ENCODE data around the gene CREBBP. TPM values are rescaled to one million over a fixed set of nuclear protein-coding genes. Genes with fewer than 3 reads are reported as not detected.

Gene CREBBP
- total RNA-seq, 1 experiment from 2014 or later, result 79.1 TPM

DNA sequence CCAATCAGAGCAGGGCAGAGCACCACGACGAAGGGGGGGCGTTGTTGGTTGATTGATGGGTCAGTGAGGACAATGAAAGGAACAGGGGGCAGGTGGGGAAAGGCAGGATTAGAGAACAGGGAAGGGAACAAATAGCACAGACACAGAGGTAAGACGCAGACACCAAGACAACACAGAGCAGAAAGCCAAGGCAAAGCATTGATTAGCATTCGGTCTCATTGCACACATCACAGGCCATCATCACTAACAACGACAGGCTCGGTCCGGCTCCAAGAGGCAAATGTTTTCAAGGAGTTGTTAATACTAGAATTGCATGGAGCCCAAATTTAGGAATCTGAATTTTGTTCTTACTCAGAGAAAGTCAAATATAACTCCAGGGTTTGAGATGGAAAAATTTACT, 128.6 kb downstream of the CREBBP start:
- Histone ChIP-seq H4K8ac (replicated peaks; ENCODE audit: insufficient read length, low read depth, low read length) (no peak overlapping the region), H4K91ac (ENCODE audit: insufficient read length, low read depth, low read length) (no peak overlapping the region), H2AK5ac (ENCODE audit: insufficient read length, low read length) (no peak overlapping the region), H2BK20ac (ENCODE audit: low read depth, low read length, poor library complexity, severe bottlenecking) (no peak overlapping the region), H3K23me2 (ENCODE audit: insufficient read length, low read depth, low read length, poor library complexity, severe bottlenecking) (no peaks in the 10 kb centered on the region), H3K23ac (ENCODE audit: insufficient read length, low read depth, low read length) (no peak overlapping the region), H3K9ac (ENCODE audit: extremely low read depth, insufficient read length, low read length) (no peak overlapping the region), H4K5ac (ENCODE audit: insufficient read length, low read depth, low read length) (no peak overlapping the region), H3K4me2 (ENCODE audit: insufficient read depth, insufficient read length, low read length) (no peak overlapping the region), H2BK15ac (ENCODE audit: low read depth, low read length) (no peak overlapping the region), H3K4ac (ENCODE audit: low read depth, low read length) (no peak overlapping the region), H3K56ac (ENCODE audit: insufficient read length, low read depth, low read length) (no peak overlapping the region), H3K79me2 (ENCODE audit: insufficient read depth, low read length) (no peaks in the 10 kb centered on the region), H2AFZ (ENCODE audit: low read length) (no peak overlapping the region), H3K14ac (ENCODE audit: insufficient read depth, low read length) (no peak overlapping the region), H3K27me3 (ENCODE audit: insufficient read depth, low read length) (no peaks in the 10 kb centered on the region), H3K79me1 (ENCODE audit: insufficient read depth, low read depth, low read length, poor library complexity, severe bottlenecking) (no peaks in the 10 kb centered on the region), H2BK120ac (ENCODE audit: low read depth, low read length, poor library complexity, severe bottlenecking) (no peak overlapping the region), H2BK5ac (ENCODE audit: insufficient read length, low read length) (no peak overlapping the region), H3K4me1 (ENCODE audit: insufficient read depth, low read length) (no peaks in the 10 kb centered on the region), H3K9me3 (ENCODE audit: control insufficient read depth, low read depth, low read length) (no peaks in the 10 kb centered on the region), H3K18ac (ENCODE audit: insufficient read length, low read depth, low read length) (no peak overlapping the region), H3T11ph (ENCODE audit: low read length) (no peak overlapping the region), H4K20me1 (ENCODE audit: control insufficient read depth, insufficient read depth, insufficient read length) (no peaks in the 10 kb centered on the region), H2BK12ac (ENCODE audit: insufficient read length, low read depth, low read length) (no peak overlapping the region), H3K27ac (ENCODE audit: insufficient read length, low read depth, low read length) (no peak overlapping the region)
- Mint-ChIP-seq H3K27ac (peak overlapping the region in 2 of 3 experiments; percentile 6 to 65; a peak in 4 of 7 replicates), H3K36me3 (ENCODE audit: insufficient read depth in 1 of 3, low read depth in 3 of 3) (peaks cover 23 to 66% (median 40%) of the 10 kb centered on the region in 3 experiments), H3K4me3 (no peak overlapping the region), H3K4me1 (no peaks in the 10 kb centered on the region), H3K9me3 (no peaks in the 10 kb centered on the region), H3K27me3 (ENCODE audit: low read depth) (no peaks in the 10 kb centered on the region)
- no peak for DNase-seq
- TF ChIP-seq, protein P1, sequence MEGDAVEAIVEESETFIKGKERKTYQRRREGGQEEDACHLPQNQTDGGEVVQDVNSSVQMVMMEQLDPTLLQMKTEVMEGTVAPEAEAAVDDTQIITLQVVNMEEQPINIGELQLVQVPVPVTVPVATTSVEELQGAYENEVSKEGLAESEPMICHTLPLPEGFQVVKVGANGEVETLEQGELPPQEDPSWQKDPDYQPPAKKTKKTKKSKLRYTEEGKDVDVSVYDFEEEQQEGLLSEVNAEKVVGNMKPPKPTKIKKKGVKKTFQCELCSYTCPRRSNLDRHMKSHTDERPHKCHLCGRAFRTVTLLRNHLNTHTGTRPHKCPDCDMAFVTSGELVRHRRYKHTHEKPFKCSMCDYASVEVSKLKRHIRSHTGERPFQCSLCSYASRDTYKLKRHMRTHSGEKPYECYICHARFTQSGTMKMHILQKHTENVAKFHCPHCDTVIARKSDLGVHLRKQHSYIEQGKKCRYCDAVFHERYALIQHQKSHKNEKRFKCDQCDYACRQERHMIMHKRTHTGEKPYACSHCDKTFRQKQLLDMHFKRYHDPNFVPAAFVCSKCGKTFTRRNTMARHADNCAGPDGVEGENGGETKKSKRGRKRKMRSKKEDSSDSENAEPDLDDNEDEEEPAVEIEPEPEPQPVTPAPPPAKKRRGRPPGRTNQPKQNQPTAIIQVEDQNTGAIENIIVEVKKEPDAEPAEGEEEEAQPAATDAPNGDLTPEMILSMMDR (conservative IDR thresholded peaks at IDR 0.05), result no peak
- no CpG with 5 or more reads among the region's 8 CpGs for WGBS (ENCODE audit: extremely low coverage, insufficient read length, low lambda C conversion rate)

Measured in H9 (cell line).